HCT116 (cell line): ENCODE data around the gene HINT2. TPM values are rescaled to one million over a fixed set of nuclear protein-coding genes. Genes with fewer than 3 reads are reported as not detected.
A peak's percentile ranks its signal among the peaks of the same experiment; 100 is the strongest.

Experiments
- ATAC-seq: fragments of 200-7000 bp; cut with Tn5 transposase; 2 replicates; pipeline ENCODE4 v1.9.1; 2020; ENCODE audit warnings: mild to moderate bottlenecking, moderate library complexity
- BruUV-seq: library from RNA; stranded (reverse); fragments of 400-500 nt; replicated peaks from 2 replicates; lab custom pipeline; 2021; lab: Mats Ljungman, UMichigan
- CTCF ChIA-PET: fragments of 300-600 bp; sonication (Branson Sonifier 250); formaldehyde crosslinking; loops from one replicate; lab custom pipeline; 2021; ENCODE audit warnings: antibody characterized with exemption; lab: Charles Lee
- POLR2A ChIA-PET: fragments of 300-600, 350-600 bp; sonication (Branson Sonifier 250); formaldehyde crosslinking; loops from one replicate; lab custom pipeline; 2021; ENCODE audit warnings: antibody characterized with exemption; lab: Charles Lee
- RAD21 ChIA-PET, 2 experiments: fragments of 300-600 bp; sonication (Branson Sonifier 250); formaldehyde crosslinking; loops; one replicate each; lab custom pipeline; 2023; ENCODE audit warnings: low total read pairs in 2 of 2; ENCODE audit not compliant: uncharacterized antibody in 2 of 2, unreplicated experiment in 2 of 2, low non-redundant PET in 1 of 2; lab: Charles Lee
- DNase-seq: peaks from one replicate; pipeline ENCODE4 v3.0.0-alpha.2; 2010; ENCODE audit warnings: low read depth, low spot score
- H2AFZ ChIP-seq: fragments of 200-600 bp; shearing (Covaris generic), sonication (generic); 2 replicates; pipeline ENCODE4 v1.6.1; 2017; ENCODE audit warnings: low read depth, mixed run types, mixed read lengths, antibody characterized with exemption, low read length; ENCODE audit not compliant: poor library complexity, severe bottlenecking
- H3K27ac ChIP-seq: 2 replicates; pipeline ENCODE4 v1.5.1; 2012; ENCODE audit warnings: low read depth, low read length
- H3K27me3 ChIP-seq: fragments of 200-600 bp; sonication (generic); 2 replicates; pipeline ENCODE4 v1.6.1; 2016; ENCODE audit warnings: mixed run types, low read length, mixed read lengths; ENCODE audit not compliant: insufficient read depth
- H3K36me3 ChIP-seq, 2 experiments: fragments of 200-500 bp in 1 of 2; fragments of 200-600 bp in 1 of 2; sonication (Bioruptor generic) in 1 of 2; sonication (generic) in 1 of 2; 2 replicates each; pipeline versions ENCODE4 v1.5.1 to v1.6.1; 2014 to 2016; ENCODE audit warnings: low read length in 2 of 2, inconsistent platforms in 1 of 2, mixed read lengths in 1 of 2, mixed run types in 1 of 2; ENCODE audit not compliant: insufficient read depth in 2 of 2, control insufficient read depth in 1 of 2
- H3K4me1 ChIP-seq, 2 experiments: fragments of 200-600 bp in 1 of 2; sonication (generic) in 1 of 2; 2 replicates each; pipeline versions ENCODE4 v1.5.1 to v1.6.1; 2012 to 2017; ENCODE audit warnings: low read length in 2 of 2, inconsistent platforms in 1 of 2, mild to moderate bottlenecking in 1 of 2, mixed read lengths in 1 of 2, mixed run types in 1 of 2, moderate library complexity in 1 of 2; ENCODE audit not compliant: insufficient read depth in 2 of 2, control insufficient read depth in 1 of 2
- H3K4me2 ChIP-seq: fragments of 200-600 bp; sonication (generic); 2 replicates; pipeline ENCODE4 v1.6.1; 2017; ENCODE audit warnings: mixed run types, low read length, mixed read lengths
- H3K4me3 ChIP-seq, 2 experiments: fragments of 200-600 bp in 1 of 2; sonication (generic) in 1 of 2; replicated peaks in 1 of 2; 2 replicates each; pipeline ENCODE4 v1.5.1; 2011 to 2016; ENCODE audit warnings: low read length in 2 of 2, control low read depth in 1 of 2, low read depth in 1 of 2, mild to moderate bottlenecking in 1 of 2, mixed read lengths in 1 of 2, mixed run types in 1 of 2
- H3K79me2 ChIP-seq: fragments of 200-600 bp; sonication (generic); 2 replicates; pipeline ENCODE4 v1.6.1; 2017; ENCODE audit warnings: mild to moderate bottlenecking, mixed run types, low read length, moderate library complexity, mixed read lengths; ENCODE audit not compliant: insufficient read depth
- H3K9ac ChIP-seq: fragments of 200-600 bp; sonication (generic); 2 replicates; pipeline ENCODE4 v1.6.1; 2016; ENCODE audit warnings: low read length, mixed read lengths
- H3K9me2 ChIP-seq: fragments of 200-600 bp; sonication (generic), shearing (Covaris generic); 2 replicates; pipeline ENCODE4 v1.6.1; 2017; ENCODE audit warnings: mixed run types, mild to moderate bottlenecking, moderate library complexity; ENCODE audit not compliant: insufficient read depth
- H3K9me3 ChIP-seq, 2 experiments: fragments of 200-500 bp in 1 of 2; fragments of 200-600 bp in 1 of 2; sonication (Bioruptor generic) in 1 of 2; sonication (generic) in 1 of 2; 2 replicates each; pipeline ENCODE4 v1.6.1; 2014 to 2017; ENCODE audit warnings: low read length in 2 of 2, mixed read lengths in 2 of 2, inconsistent platforms in 1 of 2, low read depth in 1 of 2, mild to moderate bottlenecking in 1 of 2, mixed run types in 1 of 2, moderate library complexity in 1 of 2; ENCODE audit not compliant: control insufficient read depth in 1 of 2, insufficient read depth in 1 of 2
- H4K20me1 ChIP-seq: fragments of 200-600 bp; sonication (generic), shearing (Covaris generic); 2 replicates; pipeline ENCODE4 v1.6.1; 2017; ENCODE audit warnings: mixed run types, mild to moderate bottlenecking, moderate library complexity; ENCODE audit not compliant: insufficient read depth
- CEBPB ChIP-seq: IDR thresholded peaks from 2 replicates; pipeline ENCODE4 v1.6.1; 2012; ENCODE audit warnings: low read depth
- EGR1 ChIP-seq: IDR thresholded peaks from 2 replicates; pipeline ENCODE4 v1.6.1; 2012; ENCODE audit warnings: low read depth
- EZH2 ChIP-seq: fragments of 200-600 bp; sonication (generic); IDR thresholded peaks from 2 replicates; pipeline ENCODE4 v1.6.1; 2017; ENCODE audit warnings: antibody characterized with exemption, mixed run types
- FOSL1 ChIP-seq: IDR thresholded peaks from 2 replicates; pipeline ENCODE4 v1.6.1; 2012; ENCODE audit warnings: low read depth
- JUND ChIP-seq: IDR thresholded peaks from 2 replicates; pipeline ENCODE4 v1.6.1; 2012
- POLR2A ChIP-seq: IDR thresholded peaks from 2 replicates; pipeline ENCODE4 v1.7.0; 2011; ENCODE audit warnings: borderline replicate concordance; ENCODE audit not compliant: insufficient read depth, insufficient read length; ENCODE audit errors: extremely low read depth
- SP1 ChIP-seq: IDR thresholded peaks from 2 replicates; pipeline ENCODE4 v1.6.1; 2012; ENCODE audit warnings: low read depth
- SRF ChIP-seq: IDR thresholded peaks from 2 replicates; pipeline ENCODE4 v1.6.1; 2012; ENCODE audit warnings: low read depth
- TCF7L2 ChIP-seq: IDR thresholded peaks from 2 replicates; pipeline ENCODE4 v1.7.0; 2011; ENCODE audit warnings: borderline replicate concordance, inconsistent platforms; ENCODE audit not compliant: insufficient read depth, insufficient read length; ENCODE audit errors: extremely low read depth
- YY1 ChIP-seq: IDR thresholded peaks from 2 replicates; pipeline ENCODE4 v1.6.1; 2011; ENCODE audit warnings: low read length, low read depth, moderate library complexity, mild to moderate bottlenecking; ENCODE audit not compliant: insufficient replicate concordance; ENCODE audit errors: extremely low read depth
- ZNF274 ChIP-seq: fragments of 200-500 bp; sonication (Bioruptor generic); IDR thresholded peaks from 2 replicates; pipeline ENCODE4 v1.6.1; 2014; ENCODE audit warnings: mild to moderate bottlenecking, low read depth, low read length, inconsistent platforms
- intact Hi-C: fragments of 100-400 bp; cut with micrococcal nuclease; formaldehyde crosslinking; loops from 2 replicates; pipeline ENCODE4 v1.10.0; 2022
- total RNA-seq: library from RNA; stranded (reverse); gene quantifications from one replicate; pipeline ENCODE4 v1.2.1, GENCODE V29; 2021; ENCODE audit not compliant: unreplicated experiment
- TF ChIP-seq, protein P1 (sequence below): IDR thresholded peaks from 2 replicates; pipeline ENCODE4 v1.6.1; 2012
- TF ChIP-seq, protein P2 (sequence below): IDR thresholded peaks from 2 replicates; pipeline ENCODE4 v1.6.1; 2012; ENCODE audit warnings: low read depth
- TF ChIP-seq, protein P3 (sequence below), 3 experiments: fragments of 200-600 bp in 1 of 3; sonication (generic) in 1 of 3; IDR thresholded peaks in 2 of 3; conservative IDR thresholded peaks in 1 of 3; 2 replicates each; pipeline ENCODE4 v1.5.1; 2012 to 2017; ENCODE audit warnings: low read depth in 2 of 3, low read length in 2 of 3, antibody characterized with exemption in 1 of 3, borderline replicate concordance in 1 of 3, control low read depth in 1 of 3, mild to moderate bottlenecking in 1 of 3, mixed read lengths in 1 of 3, mixed run types in 1 of 3, moderate library complexity in 1 of 3; ENCODE audit not compliant: insufficient read depth in 1 of 3

HINT2 gene
- total RNA-seq, 1 experiment from 2014 or later, result 49.0 TPM

DNA sequence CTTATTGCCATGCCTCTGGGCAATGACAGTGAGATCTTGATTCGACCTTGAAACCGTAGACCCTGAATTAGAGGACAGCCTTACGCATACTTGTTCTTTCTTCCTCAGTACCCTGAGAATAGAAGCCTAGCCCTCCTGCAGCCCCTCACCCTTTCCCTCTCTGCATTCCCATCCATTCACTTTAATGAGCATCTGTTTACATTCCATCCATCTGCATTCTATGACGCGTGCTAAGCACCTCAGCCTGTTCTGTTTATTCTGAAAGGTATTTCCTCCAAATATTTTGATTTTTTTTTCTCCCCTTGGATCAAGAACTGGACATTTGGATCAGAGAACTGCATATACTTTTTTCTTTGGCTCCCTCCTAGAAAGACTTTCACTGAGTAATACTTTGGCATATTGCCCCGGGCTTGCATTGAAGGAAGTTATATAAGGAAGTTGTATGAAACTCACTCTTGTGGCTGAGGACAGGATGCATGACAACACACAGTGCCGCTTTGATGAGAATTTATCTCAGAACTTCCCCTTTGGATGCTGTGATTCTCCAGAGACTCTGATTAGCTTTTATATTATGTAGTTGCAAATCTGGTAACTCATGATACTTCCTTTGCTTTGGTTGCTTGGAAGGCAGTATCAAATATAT is 29.9 kb upstream of the HINT2 start:
- no TSS peak for BruUV-seq
- ChIA-PET CTCF (interaction anchor here (1.9 kb wide), 1 partner anchor 10 kb away, joined by 8 read pairs; no protein-coding TSS in a partner anchor), POLR2A (no interaction called here), RAD21 (no interaction called here)
- no peaks in the 10 kb centered on the region for H3K79me2 ChIP-seq
- no peaks in the 10 kb centered on the region for H4K20me1 ChIP-seq
- H3K4me2 ChIP-seq, result peak overlapping the region; percentile 21; the same call in 1 of the 2 replicates
- no peaks in the 10 kb centered on the region for H3K9me3 ChIP-seq
- no peak overlapping the region for H3K4me3 ChIP-seq
- H3K9ac ChIP-seq, result no peak overlapping the region
- DNase-seq (peak; percentile 26), ATAC-seq (no peak)
- H3K27ac ChIP-seq, result no peak overlapping the region
- TF ChIP-seq SRF, result no peak
- peak; percentile 36; the same call in 1 of the 2 replicates for TF ChIP-seq JUND
- TF ChIP-seq, protein P1, sequence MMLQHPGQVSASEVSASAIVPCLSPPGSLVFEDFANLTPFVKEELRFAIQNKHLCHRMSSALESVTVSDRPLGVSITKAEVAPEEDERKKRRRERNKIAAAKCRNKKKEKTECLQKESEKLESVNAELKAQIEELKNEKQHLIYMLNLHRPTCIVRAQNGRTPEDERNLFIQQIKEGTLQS, result no peak
- peak; percentile 29; the same call in 1 of the 2 replicates for TF ChIP-seq FOSL1
- H2AFZ ChIP-seq, result no peak overlapping the region
- intact Hi-C loops, result no loop called here
- no peaks in the 10 kb centered on the region for H3K36me3 ChIP-seq
- no peaks in the 10 kb centered on the region for H3K27me3 ChIP-seq
- peaks cover 0 to 13% of the 10 kb centered on the region in 2 experiments; a peak in 2 of 4 replicates for H3K4me1 ChIP-seq
- H3K9me2 ChIP-seq, result no peaks in the 10 kb centered on the region

DNA sequence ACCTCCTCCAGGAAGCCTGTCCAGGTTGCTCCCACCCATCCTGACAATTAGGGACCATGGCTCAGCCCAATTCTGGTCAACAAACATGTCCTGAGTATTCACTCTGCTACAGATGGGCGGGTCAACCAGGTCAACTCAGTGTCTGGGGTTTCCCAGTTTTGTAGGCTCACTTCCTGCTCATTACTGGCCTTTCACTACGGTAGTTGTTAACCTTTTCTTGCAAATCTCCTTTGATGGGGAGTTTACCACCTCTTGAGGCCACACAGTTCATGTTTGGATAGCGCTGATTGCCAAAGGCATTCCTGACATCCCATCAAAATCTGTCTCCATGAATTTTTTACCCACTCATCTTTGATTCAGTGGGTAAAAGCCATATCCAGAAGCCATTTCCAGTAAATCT is 28.0 kb upstream of the HINT2 start:
- Histone ChIP-seq H3K27ac (no peak overlapping the region), H3K9me3 (no peaks in the 10 kb centered on the region), H3K9me2 (no peaks in the 10 kb centered on the region), H2AFZ (no peak overlapping the region), H3K36me3 (no peaks in the 10 kb centered on the region), H4K20me1 (no peaks in the 10 kb centered on the region), H3K4me1 (peaks cover 0 to 13% of the 10 kb centered on the region in 2 experiments; a peak in 2 of 4 replicates), H3K27me3 (no peaks in the 10 kb centered on the region), H3K79me2 (no peaks in the 10 kb centered on the region), H3K4me2 (no peak overlapping the region), H3K9ac (no peak overlapping the region), H3K4me3 (no peak overlapping the region)
- no peak for TF ChIP-seq YY1
- no peak for TF ChIP-seq SP1
- no peak for TF ChIP-seq EZH2
- no peak for TF ChIP-seq JUND
- TF ChIP-seq TCF7L2, result no peak
- TF ChIP-seq, protein P2, sequence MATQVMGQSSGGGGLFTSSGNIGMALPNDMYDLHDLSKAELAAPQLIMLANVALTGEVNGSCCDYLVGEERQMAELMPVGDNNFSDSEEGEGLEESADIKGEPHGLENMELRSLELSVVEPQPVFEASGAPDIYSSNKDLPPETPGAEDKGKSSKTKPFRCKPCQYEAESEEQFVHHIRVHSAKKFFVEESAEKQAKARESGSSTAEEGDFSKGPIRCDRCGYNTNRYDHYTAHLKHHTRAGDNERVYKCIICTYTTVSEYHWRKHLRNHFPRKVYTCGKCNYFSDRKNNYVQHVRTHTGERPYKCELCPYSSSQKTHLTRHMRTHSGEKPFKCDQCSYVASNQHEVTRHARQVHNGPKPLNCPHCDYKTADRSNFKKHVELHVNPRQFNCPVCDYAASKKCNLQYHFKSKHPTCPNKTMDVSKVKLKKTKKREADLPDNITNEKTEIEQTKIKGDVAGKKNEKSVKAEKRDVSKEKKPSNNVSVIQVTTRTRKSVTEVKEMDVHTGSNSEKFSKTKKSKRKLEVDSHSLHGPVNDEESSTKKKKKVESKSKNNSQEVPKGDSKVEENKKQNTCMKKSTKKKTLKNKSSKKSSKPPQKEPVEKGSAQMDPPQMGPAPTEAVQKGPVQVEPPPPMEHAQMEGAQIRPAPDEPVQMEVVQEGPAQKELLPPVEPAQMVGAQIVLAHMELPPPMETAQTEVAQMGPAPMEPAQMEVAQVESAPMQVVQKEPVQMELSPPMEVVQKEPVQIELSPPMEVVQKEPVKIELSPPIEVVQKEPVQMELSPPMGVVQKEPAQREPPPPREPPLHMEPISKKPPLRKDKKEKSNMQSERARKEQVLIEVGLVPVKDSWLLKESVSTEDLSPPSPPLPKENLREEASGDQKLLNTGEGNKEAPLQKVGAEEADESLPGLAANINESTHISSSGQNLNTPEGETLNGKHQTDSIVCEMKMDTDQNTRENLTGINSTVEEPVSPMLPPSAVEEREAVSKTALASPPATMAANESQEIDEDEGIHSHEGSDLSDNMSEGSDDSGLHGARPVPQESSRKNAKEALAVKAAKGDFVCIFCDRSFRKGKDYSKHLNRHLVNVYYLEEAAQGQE, result no peak
- no peak for TF ChIP-seq CEBPB
- no peak for TF ChIP-seq SRF
- no peak for TF ChIP-seq POLR2A
- TF ChIP-seq, protein P3, sequence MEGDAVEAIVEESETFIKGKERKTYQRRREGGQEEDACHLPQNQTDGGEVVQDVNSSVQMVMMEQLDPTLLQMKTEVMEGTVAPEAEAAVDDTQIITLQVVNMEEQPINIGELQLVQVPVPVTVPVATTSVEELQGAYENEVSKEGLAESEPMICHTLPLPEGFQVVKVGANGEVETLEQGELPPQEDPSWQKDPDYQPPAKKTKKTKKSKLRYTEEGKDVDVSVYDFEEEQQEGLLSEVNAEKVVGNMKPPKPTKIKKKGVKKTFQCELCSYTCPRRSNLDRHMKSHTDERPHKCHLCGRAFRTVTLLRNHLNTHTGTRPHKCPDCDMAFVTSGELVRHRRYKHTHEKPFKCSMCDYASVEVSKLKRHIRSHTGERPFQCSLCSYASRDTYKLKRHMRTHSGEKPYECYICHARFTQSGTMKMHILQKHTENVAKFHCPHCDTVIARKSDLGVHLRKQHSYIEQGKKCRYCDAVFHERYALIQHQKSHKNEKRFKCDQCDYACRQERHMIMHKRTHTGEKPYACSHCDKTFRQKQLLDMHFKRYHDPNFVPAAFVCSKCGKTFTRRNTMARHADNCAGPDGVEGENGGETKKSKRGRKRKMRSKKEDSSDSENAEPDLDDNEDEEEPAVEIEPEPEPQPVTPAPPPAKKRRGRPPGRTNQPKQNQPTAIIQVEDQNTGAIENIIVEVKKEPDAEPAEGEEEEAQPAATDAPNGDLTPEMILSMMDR (IDR thresholded peaks at IDR 0.05 in 2 of 3, conservative IDR thresholded peaks at IDR 0.05 in 1 of 3; ENCODE audit: borderline replicate concordance in 1 of 3, insufficient read depth in 1 of 3, low read depth in 2 of 3, low read length in 2 of 3), result no peak
- TF ChIP-seq ZNF274, result no peak
- TF ChIP-seq EGR1, result no peak
- CTCF ChIA-PET, result no interaction called here
- no TSS peak for BruUV-seq
- POLR2A ChIA-PET, result no interaction called here
- RAD21 ChIA-PET, result no interaction called here
- ATAC-seq, result no peak
- DNase-seq, result no peak
- intact Hi-C loops, result no loop called here
